ENCODE data around the gene FAM120AOS.
A peak's percentile ranks its signal among the peaks of the same experiment; 100 is the strongest.

FAM120AOS gene

DNA sequence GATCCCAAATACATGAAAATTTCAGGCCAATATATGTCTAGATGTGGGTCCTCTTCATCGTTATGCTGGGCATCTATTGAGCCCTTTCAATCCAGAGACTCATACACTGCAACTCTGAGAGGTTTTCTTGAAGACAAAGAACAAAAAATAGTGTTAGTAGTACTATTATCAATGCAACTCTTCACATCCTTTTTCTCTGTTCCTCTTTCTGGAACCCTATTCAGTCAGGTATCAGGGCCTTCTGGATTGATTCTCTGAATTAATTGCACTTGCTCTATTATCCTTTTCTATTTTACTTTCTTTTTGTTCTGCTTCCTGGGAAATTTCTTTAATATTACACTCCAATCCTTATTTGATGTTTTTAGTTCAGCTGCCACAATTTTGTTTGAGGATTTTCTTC, 20.4 kb downstream of the FAM120AOS start:
- Histone ChIP-seq H4K12ac (ENCODE audit: low read depth, low read length) (no peak overlapping the region), H2BK120ac (ENCODE audit: insufficient read depth, low read length, poor library complexity) (no peak overlapping the region), H2BK12ac (ENCODE audit: low read length) (no peak overlapping the region), H3K18ac (ENCODE audit: low read length) (no peak overlapping the region), H2AFZ (ENCODE audit: insufficient read depth, low read length, poor library complexity) (no peak overlapping the region), H3K27ac (ENCODE audit: low read depth, low read length) (no peak overlapping the region), H3K4me3 (ENCODE audit: low read depth, low read length) (no peak overlapping the region), H3K14ac (ENCODE audit: low read length) (no peak overlapping the region), H3K9ac (ENCODE audit: low read length) (no peak overlapping the region), H4K8ac (ENCODE audit: low read depth, low read length) (no peak overlapping the region), H3K36me3 (ENCODE audit: control insufficient read depth in 1 of 2, insufficient read depth in 2 of 2, low read length in 2 of 2) (no peaks in the 10 kb centered on the region), H3K4ac (ENCODE audit: low read depth, low read length) (no peak overlapping the region), H3K79me1 (ENCODE audit: low read length) (peaks cover 2% of the 10 kb centered on the region), H2BK5ac (ENCODE audit: low read depth, low read length, poor library complexity) (no peak overlapping the region), H4K91ac (ENCODE audit: low read depth, low read length) (no peak overlapping the region), H3K27me3 (ENCODE audit: insufficient read depth, low read length) (no peaks in the 10 kb centered on the region), H3K79me2 (ENCODE audit: control insufficient read depth, insufficient read depth, low read length, poor library complexity) (no peaks in the 10 kb centered on the region), H3K23ac (ENCODE audit: low read length) (no peak overlapping the region), H3K4me1 (ENCODE audit: control insufficient read depth in 1 of 2, insufficient read depth in 2 of 2, low read length in 2 of 2) (peaks cover 3% of the 10 kb centered on the region in 2 experiments), H3K9me3 (ENCODE audit: insufficient read depth, low read depth, low read length) (no peaks in the 10 kb centered on the region), H3K4me2 (ENCODE audit: low read length) (no peak overlapping the region), H2AK5ac (ENCODE audit: low read length) (no peak overlapping the region)
- WGBS (ENCODE audit: extremely low coverage, insufficient coverage, insufficient read length) = no CpG with 5 or more reads among the region's 1 CpG
- DNase-seq = no peak

DNA sequence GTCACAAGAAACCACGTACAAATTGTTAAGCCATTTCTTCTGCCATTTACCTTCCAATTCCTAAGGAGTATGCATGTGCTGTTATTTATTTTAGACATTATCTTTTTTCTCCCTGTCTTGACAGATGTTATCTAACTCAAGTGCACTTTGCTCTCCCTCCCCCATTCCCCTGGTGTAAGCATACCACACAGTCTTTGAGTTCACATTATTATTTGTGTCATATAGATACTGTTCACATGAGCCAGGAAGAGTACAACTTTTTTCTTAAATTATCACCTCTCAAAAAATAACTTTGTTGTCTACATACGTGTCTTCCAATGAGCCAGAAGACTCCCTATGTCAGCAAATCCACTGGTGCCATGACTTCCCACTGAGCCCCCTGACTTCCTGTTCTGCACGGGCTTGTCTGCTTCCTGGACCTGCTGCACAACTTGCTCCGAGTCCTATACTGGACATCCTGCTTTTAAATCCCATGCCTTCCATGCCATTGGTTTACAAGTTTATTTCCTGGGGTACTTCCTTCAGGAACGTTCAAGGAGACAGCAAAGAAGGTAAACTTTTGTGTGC, 21.8 kb downstream of the FAM120AOS start:
- H3K27me3 ChIP-seq (ENCODE audit: insufficient read depth, low read length) = no peaks in the 10 kb centered on the region
- H3K4me2 ChIP-seq (ENCODE audit: low read length) = no peak overlapping the region
- H2AFZ ChIP-seq (ENCODE audit: insufficient read depth, low read length, poor library complexity) = no peak overlapping the region
- H3K79me2 ChIP-seq (ENCODE audit: control insufficient read depth, insufficient read depth, low read length, poor library complexity) = no peaks in the 10 kb centered on the region
- no peaks in the 10 kb centered on the region for H3K36me3 ChIP-seq (ENCODE audit: control insufficient read depth in 1 of 2, insufficient read depth in 2 of 2, low read length in 2 of 2)
- H2AK5ac ChIP-seq (ENCODE audit: low read length) = no peak overlapping the region
- no peak overlapping the region for H3K18ac ChIP-seq (ENCODE audit: low read length)
- WGBS (ENCODE audit: extremely low coverage, insufficient coverage, insufficient read length) = no CpG with 5 or more reads among the region's 5 CpGs
- no peak overlapping the region for H4K12ac ChIP-seq (ENCODE audit: low read depth, low read length)
- H3K9ac ChIP-seq (ENCODE audit: low read length) = no peak overlapping the region
- no peak overlapping the region for H2BK5ac ChIP-seq (ENCODE audit: low read depth, low read length, poor library complexity)
- no peak overlapping the region for H3K23ac ChIP-seq (ENCODE audit: low read length)
- H3K27ac ChIP-seq (ENCODE audit: low read depth, low read length) = no peak overlapping the region
- DNase-seq = peak in 1 of 2 donors; percentile 33
- no peak overlapping the region for H2BK12ac ChIP-seq (ENCODE audit: low read length)
- H2BK120ac ChIP-seq (ENCODE audit: insufficient read depth, low read length, poor library complexity) = no peak overlapping the region
- H3K14ac ChIP-seq (ENCODE audit: low read length) = no peak overlapping the region
- H3K4ac ChIP-seq (ENCODE audit: low read depth, low read length) = no peak overlapping the region
- no peak overlapping the region for H4K8ac ChIP-seq (ENCODE audit: low read depth, low read length)
- no peak overlapping the region for H3K4me3 ChIP-seq (ENCODE audit: low read depth, low read length)
- no peaks in the 10 kb centered on the region for H3K79me1 ChIP-seq (ENCODE audit: low read length)
- no peak overlapping the region for H4K91ac ChIP-seq (ENCODE audit: low read depth, low read length)
- H3K9me3 ChIP-seq (ENCODE audit: insufficient read depth, low read depth, low read length) = no peaks in the 10 kb centered on the region
- H3K4me1 ChIP-seq (ENCODE audit: control insufficient read depth in 1 of 2, insufficient read depth in 2 of 2, low read length in 2 of 2) = peaks cover 3% of the 10 kb centered on the region in 2 experiments

GRCh38 chr9:93427655-93428379, 25.6 kb downstream of the FAM120AOS start:
- WGBS (ENCODE audit: extremely low coverage, insufficient coverage, insufficient read length) = no CpG with 5 or more reads among the region's 5 CpGs
- Histone ChIP-seq H3K9ac (ENCODE audit: low read length) (no peak overlapping the region), H3K4me2 (ENCODE audit: low read length) (no peak overlapping the region), H2BK120ac (ENCODE audit: insufficient read depth, low read length, poor library complexity) (no peak overlapping the region), H2AFZ (ENCODE audit: insufficient read depth, low read length, poor library complexity) (no peak overlapping the region), H3K4me3 (ENCODE audit: low read depth, low read length) (no peak overlapping the region), H3K27me3 (ENCODE audit: insufficient read depth, low read length) (no peaks in the 10 kb centered on the region), H4K12ac (ENCODE audit: low read depth, low read length) (no peak overlapping the region), H3K4me1 (ENCODE audit: control insufficient read depth in 1 of 2, insufficient read depth in 2 of 2, low read length in 2 of 2) (peaks cover 0 to 3% of the 10 kb centered on the region in 2 experiments), H2BK5ac (ENCODE audit: low read depth, low read length, poor library complexity) (no peak overlapping the region), H3K14ac (ENCODE audit: low read length) (no peak overlapping the region), H3K18ac (ENCODE audit: low read length) (no peak overlapping the region), H4K91ac (ENCODE audit: low read depth, low read length) (no peak overlapping the region), H4K8ac (ENCODE audit: low read depth, low read length) (no peak overlapping the region), H2AK5ac (ENCODE audit: low read length) (no peak overlapping the region), H2BK12ac (ENCODE audit: low read length) (no peak overlapping the region), H3K9me3 (ENCODE audit: insufficient read depth, low read depth, low read length) (no peaks in the 10 kb centered on the region), H3K79me1 (ENCODE audit: low read length) (no peaks in the 10 kb centered on the region), H3K23ac (ENCODE audit: low read length) (no peak overlapping the region), H3K4ac (ENCODE audit: low read depth, low read length) (no peak overlapping the region), H3K79me2 (ENCODE audit: control insufficient read depth, insufficient read depth, low read length, poor library complexity) (no peaks in the 10 kb centered on the region), H3K27ac (ENCODE audit: low read depth, low read length) (no peak overlapping the region), H3K36me3 (ENCODE audit: control insufficient read depth in 1 of 2, insufficient read depth in 2 of 2, low read length in 2 of 2) (no peaks in the 10 kb centered on the region)
- peak; percentile 19 to 37 for DNase-seq

DNA sequence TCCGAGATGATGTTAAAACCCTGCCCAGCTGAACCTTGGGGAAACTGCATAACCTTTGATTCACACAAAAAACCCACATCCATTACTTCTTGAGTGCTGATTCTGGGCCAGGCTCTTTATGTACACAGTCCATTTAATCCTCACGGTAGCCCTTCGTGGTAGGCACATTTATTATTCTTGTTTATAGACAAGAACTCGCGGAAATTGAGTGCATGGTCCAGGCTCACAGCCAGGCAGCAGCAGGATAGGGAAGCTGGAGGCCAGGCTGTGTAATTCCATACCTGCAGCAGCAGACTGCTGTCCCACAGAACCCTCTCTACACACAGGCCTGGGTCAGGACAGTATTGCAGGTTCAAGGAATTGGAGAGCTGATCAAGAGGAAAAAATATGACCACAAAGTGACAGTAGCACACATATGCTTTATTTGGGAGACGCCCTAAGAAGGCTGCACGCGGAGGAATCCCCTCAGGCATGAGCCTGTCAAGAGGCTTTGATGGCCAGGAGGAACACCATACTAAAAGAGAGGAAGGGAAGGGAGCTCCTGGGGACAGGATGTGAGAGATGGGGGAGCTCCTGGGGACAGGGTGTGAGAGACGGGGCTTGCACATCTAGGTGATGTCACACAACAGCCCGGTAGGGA, 30.3 kb downstream of the FAM120AOS start:
- Histone ChIP-seq H2AFZ (ENCODE audit: insufficient read depth, low read length, poor library complexity) (no peak overlapping the region), H3K27ac (ENCODE audit: low read depth, low read length) (no peak overlapping the region), H3K4ac (ENCODE audit: low read depth, low read length) (no peak overlapping the region), H3K27me3 (ENCODE audit: insufficient read depth, low read length) (no peaks in the 10 kb centered on the region), H3K79me2 (ENCODE audit: control insufficient read depth, insufficient read depth, low read length, poor library complexity) (no peaks in the 10 kb centered on the region), H2BK120ac (ENCODE audit: insufficient read depth, low read length, poor library complexity) (no peak overlapping the region), H3K23ac (ENCODE audit: low read length) (no peak overlapping the region), H3K18ac (ENCODE audit: low read length) (no peak overlapping the region), H3K4me2 (ENCODE audit: low read length) (no peak overlapping the region), H2AK5ac (ENCODE audit: low read length) (no peak overlapping the region), H3K79me1 (ENCODE audit: low read length) (no peaks in the 10 kb centered on the region), H2BK5ac (ENCODE audit: low read depth, low read length, poor library complexity) (no peak overlapping the region), H2BK12ac (ENCODE audit: low read length) (no peak overlapping the region), H3K36me3 (ENCODE audit: control insufficient read depth in 1 of 2, insufficient read depth in 2 of 2, low read length in 2 of 2) (no peaks in the 10 kb centered on the region), H4K12ac (ENCODE audit: low read depth, low read length) (no peak overlapping the region), H3K9ac (ENCODE audit: low read length) (no peak overlapping the region), H3K9me3 (ENCODE audit: insufficient read depth, low read depth, low read length) (no peaks in the 10 kb centered on the region), H4K91ac (ENCODE audit: low read depth, low read length) (no peak overlapping the region), H3K4me3 (ENCODE audit: low read depth, low read length) (no peak overlapping the region), H3K4me1 (ENCODE audit: control insufficient read depth in 1 of 2, insufficient read depth in 2 of 2, low read length in 2 of 2) (peaks cover 5 to 7% of the 10 kb centered on the region in 2 experiments), H4K8ac (ENCODE audit: low read depth, low read length) (no peak overlapping the region), H3K14ac (ENCODE audit: low read length) (no peak overlapping the region)
- DNase-seq = no peak
- no CpG with 5 or more reads among the region's 10 CpGs for WGBS (ENCODE audit: extremely low coverage, insufficient coverage, insufficient read length)
